Neuron (in vitro differentiated cells): ENCODE data around the gene CNGA3.

Experiments
- H2AFZ ChIP-seq: one replicate; pipeline ENCODE4 v1.6.1; 2013; ENCODE audit warnings: low read depth, mild to moderate bottlenecking, inconsistent platforms, low read length, moderate library complexity
- H3K27me3 ChIP-seq: one replicate; pipeline ENCODE4 v1.6.1; 2013; ENCODE audit warnings: low read length; ENCODE audit not compliant: insufficient read depth
- H3K36me3 ChIP-seq: one replicate; pipeline ENCODE4 v1.6.1; 2013; ENCODE audit warnings: low read length; ENCODE audit not compliant: insufficient read depth
- H3K4me1 ChIP-seq: one replicate; pipeline ENCODE4 v1.6.1; 2013; ENCODE audit warnings: low read length; ENCODE audit not compliant: insufficient read depth
- H3K4me3 ChIP-seq: 2 replicates; pipeline ENCODE4 v1.5.1; 2013; ENCODE audit warnings: mild to moderate bottlenecking, low read length, moderate library complexity
- H3K9me3 ChIP-seq: one replicate; pipeline ENCODE4 v1.6.1; 2013; ENCODE audit warnings: low read length

CNGA3 gene

DNA sequence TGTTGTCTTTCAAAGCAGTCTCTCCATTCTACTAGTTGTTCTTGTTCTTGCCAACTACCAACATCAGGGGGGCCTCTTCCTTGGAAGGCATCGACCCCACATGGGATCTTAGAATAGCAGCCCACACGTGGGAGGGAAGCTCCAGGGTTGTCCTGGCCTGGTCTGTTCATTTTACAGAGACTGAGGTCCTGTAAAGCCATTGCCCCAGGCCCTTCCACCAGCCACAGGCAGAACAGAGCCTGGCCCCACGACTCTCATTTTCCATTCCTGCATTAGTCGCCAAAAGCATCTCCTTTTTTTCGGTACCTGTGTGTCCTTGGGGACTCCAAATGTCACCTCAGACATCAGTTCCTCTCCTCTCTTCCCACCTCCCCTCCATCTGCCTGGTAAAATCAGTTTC, 28.0 kb downstream of the CNGA3 start:
- Histone ChIP-seq H3K9me3 (no peaks in the 10 kb centered on the region), H3K36me3 (no peaks in the 10 kb centered on the region), H2AFZ (no peak overlapping the region), H3K4me1 (peaks cover 15% of the 10 kb centered on the region), H3K27me3 (no peaks in the 10 kb centered on the region), H3K4me3 (no peak overlapping the region)

DNA sequence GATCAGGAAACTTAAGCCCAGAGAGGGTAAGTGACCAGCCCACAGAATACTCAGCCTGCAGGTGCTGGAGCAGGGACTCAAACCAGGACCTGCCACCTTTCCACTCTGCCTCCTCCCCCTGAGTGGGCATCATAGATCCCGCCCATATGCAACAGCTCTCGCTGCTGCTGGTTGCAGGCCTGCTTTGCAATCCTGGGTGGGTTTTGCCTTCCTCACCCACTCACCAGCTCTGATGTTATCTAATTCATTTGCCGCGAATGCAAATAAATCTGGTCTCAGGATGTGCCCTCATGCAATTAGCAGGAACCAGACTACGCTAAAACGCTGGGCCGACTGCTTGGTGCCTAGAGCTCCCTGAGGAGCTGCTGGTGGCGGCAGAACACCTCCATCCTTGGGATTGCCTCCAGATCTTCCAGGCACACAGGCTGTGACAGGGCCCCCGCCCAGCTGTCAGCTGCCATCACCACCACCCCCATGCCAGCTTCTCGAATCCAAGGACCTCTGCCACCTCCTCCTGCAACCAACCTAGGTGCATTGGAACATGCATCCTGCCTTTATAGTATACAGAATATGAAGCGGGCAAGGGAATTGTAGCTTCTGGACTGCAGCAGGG, 28.8 kb downstream of the CNGA3 start:
- Histone ChIP-seq H3K27me3 (no peaks in the 10 kb centered on the region), H3K4me1 (peaks cover 15% of the 10 kb centered on the region), H3K36me3 (no peaks in the 10 kb centered on the region), H3K9me3 (no peaks in the 10 kb centered on the region), H3K4me3 (no peak overlapping the region), H2AFZ (no peak overlapping the region)

DNA sequence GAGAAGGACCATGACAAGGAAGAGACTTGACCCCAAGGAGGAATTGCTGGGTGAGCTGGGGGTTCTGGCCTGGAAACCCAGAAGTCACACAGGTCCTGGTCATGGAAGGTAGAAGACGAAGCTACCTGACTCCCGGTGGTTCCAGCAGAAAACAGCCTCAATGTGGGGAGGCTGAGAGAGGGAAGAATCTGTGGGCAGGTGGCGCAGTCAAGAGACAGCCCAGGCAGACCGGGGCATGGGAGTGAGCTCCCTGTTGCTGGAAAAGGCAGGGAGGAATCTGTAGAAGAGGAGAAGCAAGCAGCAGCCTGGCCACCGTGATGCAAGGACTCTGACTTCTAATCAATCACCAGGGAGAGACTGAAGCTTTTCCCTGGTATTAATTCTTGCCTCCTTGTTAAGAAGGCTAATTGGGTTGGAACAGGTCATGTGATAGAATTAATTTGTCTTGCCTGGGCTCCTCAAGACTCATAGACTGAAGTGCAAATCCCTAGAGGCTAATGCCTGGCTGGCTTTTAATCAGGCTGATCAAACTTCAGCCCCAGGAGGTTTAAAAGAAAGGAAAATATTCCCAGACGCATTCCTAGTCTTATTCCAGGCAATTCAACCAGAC, 30.1 kb downstream of the CNGA3 start:
- Histone ChIP-seq H3K9me3 (no peaks in the 10 kb centered on the region), H2AFZ (no peak overlapping the region), H3K36me3 (no peaks in the 10 kb centered on the region), H3K4me3 (no peak overlapping the region), H3K4me1 (peaks cover 15% of the 10 kb centered on the region), H3K27me3 (no peaks in the 10 kb centered on the region)

- Histone ChIP-seq H3K36me3 (no peaks in the 10 kb centered on the region), H3K4me3 (no peak overlapping the region), H2AFZ (no peak overlapping the region), H3K9me3 (no peaks in the 10 kb centered on the region), H3K4me1 (peaks cover 15% of the 10 kb centered on the region), H3K27me3 (no peaks in the 10 kb centered on the region)
These were observed 30.7 kb downstream of the CNGA3 start for GRCh38 chr2:98376996-98377395.

DNA sequence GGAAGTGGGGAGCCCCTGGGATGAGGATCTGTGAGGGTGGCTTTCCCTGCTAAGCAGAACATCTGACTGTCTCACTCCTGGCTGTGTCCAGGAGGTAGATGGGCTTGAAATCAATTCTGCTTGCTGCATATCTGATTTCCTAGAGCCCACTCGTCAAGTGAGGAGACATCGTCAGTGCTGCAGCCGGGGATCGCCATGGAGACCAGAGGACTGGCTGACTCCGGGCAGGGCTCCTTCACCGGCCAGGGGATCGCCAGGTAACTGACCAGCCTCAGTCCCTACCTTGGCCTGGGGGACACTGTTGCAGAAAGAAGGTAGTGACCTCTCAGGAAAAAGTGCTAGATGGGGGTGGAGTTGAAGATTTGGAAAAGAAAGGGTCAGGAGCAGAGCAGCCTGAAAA, 31.3 kb downstream of the CNGA3 start:
- no peaks in the 10 kb centered on the region for H3K36me3 ChIP-seq
- no peak overlapping the region for H2AFZ ChIP-seq
- H3K4me1 ChIP-seq: peaks cover 15% of the 10 kb centered on the region
- H3K4me3 ChIP-seq: no peak overlapping the region
- no peaks in the 10 kb centered on the region for H3K27me3 ChIP-seq
- H3K9me3 ChIP-seq: no peaks in the 10 kb centered on the region

DNA sequence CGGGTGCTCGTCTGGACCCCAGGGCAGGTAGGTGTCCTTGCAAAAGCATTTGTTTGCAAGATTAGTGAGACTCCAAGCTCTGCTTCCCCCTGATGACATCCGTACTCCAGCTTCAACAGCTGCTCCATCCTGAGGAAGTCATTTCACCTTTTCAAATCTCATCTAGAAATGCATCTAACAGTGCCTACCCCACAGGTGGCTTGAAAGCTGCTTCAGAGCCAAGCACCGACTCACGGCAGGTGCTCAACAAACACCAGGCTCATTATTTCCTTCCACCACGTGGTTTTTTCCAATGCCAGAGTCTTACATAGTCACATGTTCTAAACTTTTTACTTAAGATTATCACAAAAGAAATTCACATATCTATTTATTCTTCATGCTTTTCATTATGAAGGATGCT, 31.9 kb downstream of the CNGA3 start:
- Histone ChIP-seq H3K9me3 (no peaks in the 10 kb centered on the region), H3K4me3 (no peak overlapping the region), H3K4me1 (peaks cover 15% of the 10 kb centered on the region), H2AFZ (no peak overlapping the region), H3K36me3 (no peaks in the 10 kb centered on the region), H3K27me3 (no peaks in the 10 kb centered on the region)

DNA sequence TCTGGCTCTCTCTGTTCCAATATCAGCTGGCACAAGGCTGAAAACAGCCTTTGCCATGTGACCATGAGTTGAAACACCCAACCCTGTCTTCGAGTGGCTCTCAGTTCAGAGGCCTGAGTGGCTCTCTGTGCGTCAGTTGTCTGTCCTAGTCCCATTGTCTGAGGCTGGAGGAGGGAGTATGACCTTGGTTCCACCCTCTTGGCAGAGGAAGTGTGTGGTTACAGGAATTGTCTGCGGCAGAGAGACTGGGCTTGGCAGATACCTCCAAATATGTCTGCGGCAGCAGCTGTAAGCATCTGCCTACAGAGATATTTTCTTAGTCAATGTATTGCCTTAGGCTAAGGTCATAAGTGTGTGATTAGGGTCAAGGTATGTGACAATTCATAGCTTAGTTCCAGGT, 32.6 kb downstream of the CNGA3 start:
- no peaks in the 10 kb centered on the region for H3K9me3 ChIP-seq
- peaks cover 15% of the 10 kb centered on the region for H3K4me1 ChIP-seq
- H3K36me3 ChIP-seq: no peaks in the 10 kb centered on the region
- H3K27me3 ChIP-seq: no peaks in the 10 kb centered on the region
- no peak overlapping the region for H3K4me3 ChIP-seq
- H2AFZ ChIP-seq: no peak overlapping the region

- Histone ChIP-seq H3K27me3 (no peaks in the 10 kb centered on the region), H3K9me3 (no peaks in the 10 kb centered on the region)
These were observed 33.3 kb downstream of the CNGA3 start for GRCh38 chr2:98379311-98380202.

GRCh38 chr2:98380203-98380535, 33.9 kb downstream of the CNGA3 start:
- H3K4me3 ChIP-seq: no peak overlapping the region
- peaks cover 15% of the 10 kb centered on the region for H3K4me1 ChIP-seq
- H3K36me3 ChIP-seq: no peaks in the 10 kb centered on the region
- no peaks in the 10 kb centered on the region for H3K27me3 ChIP-seq
- no peak overlapping the region for H2AFZ ChIP-seq
- no peaks in the 10 kb centered on the region for H3K9me3 ChIP-seq

More at GRCh38 chr2:98379311-98380202, 33.3 kb downstream of the CNGA3 start:
- Histone ChIP-seq H2AFZ (no peak overlapping the region), H3K4me3 (no peak overlapping the region), H3K4me1 (peaks cover 15% of the 10 kb centered on the region), H3K36me3 (no peaks in the 10 kb centered on the region)

DNA sequence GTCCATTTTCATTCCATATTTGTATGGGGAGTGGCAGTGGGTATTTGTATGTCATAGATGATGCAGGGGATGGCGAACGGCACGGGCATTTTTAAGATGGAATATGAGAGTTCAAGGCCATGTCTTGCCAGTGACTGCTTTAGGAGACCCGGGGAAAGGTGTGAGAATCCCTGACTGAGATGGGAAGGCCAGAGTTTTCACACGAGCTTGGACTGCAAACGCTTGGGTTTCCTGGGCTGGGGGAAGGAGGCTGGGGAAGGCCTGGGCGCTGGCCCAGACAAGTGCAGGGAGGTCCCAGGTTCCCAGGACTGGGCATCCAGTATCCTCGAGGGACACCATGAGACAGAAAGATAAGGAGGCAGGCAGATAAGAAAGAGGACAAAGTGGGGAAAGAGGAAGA, 35.2 kb downstream of the CNGA3 start:
- Histone ChIP-seq H3K4me1 (peaks cover 15% of the 10 kb centered on the region), H3K4me3 (no peak overlapping the region), H3K36me3 (no peaks in the 10 kb centered on the region), H3K27me3 (no peaks in the 10 kb centered on the region), H2AFZ (no peak overlapping the region), H3K9me3 (no peaks in the 10 kb centered on the region)

DNA sequence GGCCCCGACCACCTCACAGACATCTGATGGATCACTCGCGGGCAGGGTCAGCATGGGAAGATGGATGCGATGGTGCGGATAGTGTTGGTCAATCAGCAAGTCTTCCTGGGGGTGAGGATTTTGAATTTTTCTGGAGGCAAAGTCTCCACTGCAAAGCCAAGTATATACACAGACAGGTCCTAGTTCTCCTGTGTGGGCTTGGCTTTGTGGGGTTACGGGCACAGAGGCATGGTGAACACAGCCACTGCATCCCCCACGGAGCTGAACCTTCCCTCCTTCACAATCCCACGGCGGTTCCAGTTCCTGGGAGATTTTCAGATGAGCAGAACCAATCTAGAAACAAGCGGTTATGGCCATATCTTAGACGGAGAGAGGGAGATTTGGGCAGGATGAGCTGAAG, 35.8 kb downstream of the CNGA3 start:
- Histone ChIP-seq H3K4me1 (peaks cover 9% of the 10 kb centered on the region), H3K36me3 (no peaks in the 10 kb centered on the region), H3K9me3 (no peaks in the 10 kb centered on the region), H3K4me3 (no peak overlapping the region), H3K27me3 (no peaks in the 10 kb centered on the region), H2AFZ (no peak overlapping the region)

- H3K4me1 ChIP-seq: peaks cover 5% of the 10 kb centered on the region
- no peaks in the 10 kb centered on the region for H3K36me3 ChIP-seq
- no peaks in the 10 kb centered on the region for H3K9me3 ChIP-seq
- no peak overlapping the region for H2AFZ ChIP-seq
- H3K27me3 ChIP-seq: no peaks in the 10 kb centered on the region
- no peak overlapping the region for H3K4me3 ChIP-seq
These were observed 36.5 kb downstream of the CNGA3 start for GRCh38 chr2:98382739-98383138.

- Histone ChIP-seq H3K36me3 (no peaks in the 10 kb centered on the region), H3K4me3 (no peak overlapping the region), H2AFZ (no peak overlapping the region), H3K4me1 (peaks cover 5% of the 10 kb centered on the region), H3K27me3 (no peaks in the 10 kb centered on the region), H3K9me3 (no peaks in the 10 kb centered on the region)
These were observed 36.9 kb downstream of the CNGA3 start for GRCh38 chr2:98383166-98383565.
